GM12872 (cell line): ENCODE results near the gene ANK3.

Experiments
- TF ChIP-seq, protein P1 (sequence below): IDR thresholded peaks from 3 replicates; pipeline ENCODE4 v1.5.1; 2011; ENCODE audit warnings: low read depth, mild to moderate bottlenecking, low read length, moderate library complexity; ENCODE audit not compliant: insufficient read depth

Gene ANK3

DNA sequence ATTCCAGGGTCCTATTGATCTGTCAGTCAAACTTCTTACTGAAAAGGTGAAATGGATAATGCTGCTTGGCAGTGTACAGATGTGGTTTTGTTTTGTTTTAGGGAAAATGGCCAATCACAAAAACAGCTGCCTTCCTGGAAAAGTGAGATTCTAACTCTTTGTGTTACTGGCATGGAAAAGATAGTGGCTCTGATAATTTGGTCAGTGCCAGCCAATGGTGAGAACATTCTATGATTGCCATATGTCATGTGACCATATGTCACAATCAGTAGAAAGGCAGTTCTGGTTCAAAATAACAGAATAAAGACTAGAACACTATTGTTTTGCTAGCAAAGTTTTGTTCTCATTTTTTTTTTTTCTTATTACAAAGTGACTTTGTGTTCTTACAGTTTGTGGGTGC lies 344.1 kb downstream of the ANK3 start:
- TF ChIP-seq, protein P1, sequence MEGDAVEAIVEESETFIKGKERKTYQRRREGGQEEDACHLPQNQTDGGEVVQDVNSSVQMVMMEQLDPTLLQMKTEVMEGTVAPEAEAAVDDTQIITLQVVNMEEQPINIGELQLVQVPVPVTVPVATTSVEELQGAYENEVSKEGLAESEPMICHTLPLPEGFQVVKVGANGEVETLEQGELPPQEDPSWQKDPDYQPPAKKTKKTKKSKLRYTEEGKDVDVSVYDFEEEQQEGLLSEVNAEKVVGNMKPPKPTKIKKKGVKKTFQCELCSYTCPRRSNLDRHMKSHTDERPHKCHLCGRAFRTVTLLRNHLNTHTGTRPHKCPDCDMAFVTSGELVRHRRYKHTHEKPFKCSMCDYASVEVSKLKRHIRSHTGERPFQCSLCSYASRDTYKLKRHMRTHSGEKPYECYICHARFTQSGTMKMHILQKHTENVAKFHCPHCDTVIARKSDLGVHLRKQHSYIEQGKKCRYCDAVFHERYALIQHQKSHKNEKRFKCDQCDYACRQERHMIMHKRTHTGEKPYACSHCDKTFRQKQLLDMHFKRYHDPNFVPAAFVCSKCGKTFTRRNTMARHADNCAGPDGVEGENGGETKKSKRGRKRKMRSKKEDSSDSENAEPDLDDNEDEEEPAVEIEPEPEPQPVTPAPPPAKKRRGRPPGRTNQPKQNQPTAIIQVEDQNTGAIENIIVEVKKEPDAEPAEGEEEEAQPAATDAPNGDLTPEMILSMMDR, result no peak

DNA sequence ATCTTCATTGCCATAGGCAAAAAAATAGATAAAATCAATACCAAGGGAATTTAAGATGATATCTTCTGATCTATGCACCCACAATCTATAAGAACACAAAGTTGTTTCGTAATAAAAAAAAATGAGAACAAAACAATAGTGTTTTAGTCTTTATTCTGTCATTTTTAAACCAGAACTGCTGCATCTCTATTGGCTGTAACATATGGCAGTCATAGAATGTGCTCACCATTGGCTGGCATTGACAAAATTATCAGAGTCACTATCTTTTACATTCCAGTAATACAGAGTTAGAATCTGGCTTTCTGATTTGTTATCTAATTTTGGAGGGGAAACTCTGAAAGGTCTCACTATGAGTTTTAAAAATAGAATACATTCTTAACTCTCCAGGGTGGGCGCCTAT lies 344.7 kb downstream of the ANK3 start:
- TF ChIP-seq, protein P1, result no peak

DNA sequence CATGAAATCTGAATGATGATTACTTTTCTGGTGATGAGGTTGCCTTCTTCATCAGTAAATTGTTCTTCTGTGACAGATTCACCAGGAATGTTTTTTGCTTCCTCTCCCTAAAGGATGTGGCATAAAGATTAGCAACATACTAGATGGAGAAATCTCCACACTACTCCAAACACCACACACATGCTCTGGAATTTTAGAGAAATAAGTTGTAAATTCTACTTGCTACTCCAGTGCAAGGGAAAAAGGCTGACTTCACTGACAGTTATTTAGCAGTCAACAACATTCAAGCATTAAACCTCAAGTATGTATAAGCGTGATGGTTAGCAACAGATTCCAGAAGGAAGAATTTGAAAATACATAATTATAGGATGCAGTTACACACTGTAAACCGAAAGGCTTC lies 345.4 kb downstream of the ANK3 start:
- TF ChIP-seq, protein P1, result no peak

DNA sequence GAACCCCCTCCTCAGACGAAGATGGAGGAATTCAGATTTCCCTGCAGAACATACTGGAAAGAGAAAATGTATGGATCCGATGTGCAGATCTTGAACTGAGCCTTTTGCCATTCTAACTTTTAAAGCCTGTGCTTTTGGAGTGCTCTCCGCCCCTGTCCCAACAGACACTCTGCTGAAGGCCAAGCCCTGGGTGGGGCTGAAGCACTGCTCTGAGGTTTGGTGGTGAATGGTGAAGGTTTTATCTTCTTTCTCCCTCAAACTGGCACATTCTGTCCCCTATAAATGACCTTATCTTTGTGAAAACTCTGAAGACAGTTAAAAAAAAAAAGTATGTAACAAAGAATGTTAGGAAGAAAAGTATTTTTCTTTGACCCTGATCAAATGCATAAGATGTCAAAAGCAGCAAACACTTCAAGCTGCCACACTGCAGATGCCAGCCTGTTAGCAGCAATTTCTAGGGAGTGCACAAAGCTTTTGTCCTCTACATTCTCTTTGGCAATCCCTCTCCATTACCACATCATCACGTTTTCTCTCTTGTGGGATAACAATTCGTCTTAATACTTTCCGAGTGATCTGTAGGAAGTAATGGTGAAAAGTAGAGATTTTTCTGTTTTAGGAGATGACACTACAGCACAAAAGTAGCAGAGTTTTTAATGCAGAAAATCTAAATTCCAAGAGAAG lies 346.0 kb downstream of the ANK3 start:
- TF ChIP-seq, protein P1, result no peak

DNA sequence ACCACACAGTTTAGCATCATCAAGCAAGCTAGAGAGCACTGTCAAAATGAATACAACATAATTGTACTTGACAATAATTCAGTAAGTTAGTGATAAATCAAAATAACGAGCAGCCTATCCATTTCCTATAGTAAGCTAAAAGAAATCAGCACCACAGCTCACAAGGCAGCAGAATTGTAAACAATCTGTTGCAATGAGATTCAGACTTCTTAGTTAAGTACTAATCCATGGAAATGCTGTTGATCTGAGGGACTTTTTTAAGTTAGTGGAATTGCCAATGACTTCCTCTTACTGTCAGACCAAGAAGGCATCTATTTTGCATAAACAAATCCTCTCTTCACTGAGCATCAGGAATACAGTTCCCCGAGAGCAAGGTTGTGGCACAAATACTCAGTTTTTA lies 346.8 kb downstream of the ANK3 start:
- TF ChIP-seq, protein P1, result no peak

DNA sequence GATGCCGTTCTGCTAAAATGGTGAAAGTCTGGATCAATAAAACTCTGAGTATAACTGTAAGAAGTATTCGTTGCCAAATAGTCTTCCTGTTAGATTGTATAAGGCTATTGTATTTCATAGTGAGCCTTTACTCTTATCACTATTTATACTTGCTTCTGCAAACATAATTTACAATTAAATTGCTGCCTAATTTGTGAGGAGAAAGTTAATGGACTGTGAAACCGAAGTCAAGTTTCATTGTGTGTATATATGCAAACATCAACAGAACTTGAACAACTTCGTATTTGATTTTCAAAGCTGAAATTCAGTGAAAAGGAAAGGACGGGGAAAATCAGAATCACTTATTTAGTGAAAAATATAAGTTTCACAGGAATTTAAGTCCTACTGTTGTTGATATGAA lies 347.4 kb downstream of the ANK3 start:
- TF ChIP-seq, protein P1, result no peak

DNA sequence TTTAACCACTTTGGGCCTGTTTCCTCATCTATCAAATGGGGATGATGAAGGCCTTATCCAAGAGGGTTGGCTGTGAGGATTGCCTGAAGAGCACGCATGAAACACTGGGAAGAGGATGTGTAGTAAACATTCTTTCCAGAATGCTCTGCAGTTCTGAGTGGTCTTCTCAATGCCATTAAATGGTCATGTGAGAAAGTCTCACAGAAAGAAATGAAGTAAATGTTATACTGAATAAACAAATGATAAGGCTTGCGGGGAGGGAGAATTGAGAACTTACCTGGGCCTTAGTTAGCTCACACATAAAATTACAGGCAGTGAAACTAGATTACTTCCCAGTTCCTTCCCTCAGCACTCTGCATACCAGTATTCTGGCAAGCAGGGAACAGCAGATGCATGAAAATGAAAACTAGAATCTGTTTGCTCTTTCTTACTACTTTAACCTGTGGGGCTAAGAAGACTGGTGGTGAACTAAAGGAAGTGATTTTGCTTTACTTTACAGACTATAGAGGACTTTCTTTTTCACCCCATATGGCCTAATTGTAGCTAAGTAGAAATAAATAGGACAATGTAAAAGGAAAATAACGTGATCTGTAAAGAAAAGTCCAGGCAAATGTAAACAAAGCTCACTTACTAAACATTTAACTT lies 348.1 kb downstream of the ANK3 start:
- TF ChIP-seq, protein P1, result 0 out of 3 replicates have a peak, but pooled peaks have one; percentile 3
